ENCODE data around the gene OR6B2. TPM values are rescaled to one million over a fixed set of nuclear protein-coding genes. Genes with fewer than 3 reads are reported as not detected.
A peak's percentile ranks its signal among the peaks of the same experiment; 100 is the strongest.

OR6B2 gene
- polyA plus RNA-seq, 3 donors, result not detected

GRCh38 chr2:239997686-239998409 lies 32.4 kb downstream of the OR6B2 start:
- no peaks in the 10 kb centered on the region for H3K27me3 Mint-ChIP-seq (ENCODE audit: low read depth in 3 of 3)
- DNase-seq, result no peak
- no peak overlapping the region for H3K9ac ChIP-seq (ENCODE audit: insufficient read depth, low read length, poor library complexity, severe bottlenecking)
- intact Hi-C loops (cut with micrococcal nuclease), result loop anchor here in 1 of 2 donors (10.0 kb wide), 1 partner anchor 173 kb away; no protein-coding TSS in a partner anchor
- H3K36me3 ChIP-seq (replicated peaks in 1 of 2; ENCODE audit: control insufficient read depth in 1 of 2, insufficient read depth in 2 of 2, low read length in 2 of 2), result peaks cover 61 to 91% of the 10 kb centered on the region in 2 donors
- no peaks in the 10 kb centered on the region for H3K79me2 ChIP-seq (ENCODE audit: insufficient read depth, low read length)
- no peak overlapping the region for H2AFZ ChIP-seq (ENCODE audit: insufficient read depth, low read depth, low read length, poor library complexity, severe bottlenecking)
- peaks cover 81 to 88% of the 10 kb centered on the region in 2 donors for H3K36me3 Mint-ChIP-seq
- TF ChIP-seq CTCF (IDR thresholded peaks at IDR 0.05), result no peak
- no peaks in the 10 kb centered on the region for H3K9me3 Mint-ChIP-seq
- no peaks in the 10 kb centered on the region for H4K20me1 ChIP-seq (ENCODE audit: insufficient read depth, low read length)
- H3K4me2 ChIP-seq (replicated peaks; ENCODE audit: extremely low read depth, low read length, poor library complexity, severe bottlenecking), result no peak overlapping the region
- H3K4me3 ChIP-seq (replicated peaks in 1 of 3; ENCODE audit: low read depth in 2 of 3, low read length in 3 of 3), result no peak overlapping the region
- no peak overlapping the region for H3K4me3 Mint-ChIP-seq
- H3K27me3 ChIP-seq (ENCODE audit: control insufficient read depth in 2 of 2, insufficient read depth in 2 of 2, low read length in 2 of 2), result no peaks in the 10 kb centered on the region
- H3K27ac Mint-ChIP-seq, result peak overlapping the region in 2 of 7 donors; percentile 13 to 73
- H3K4me1 ChIP-seq (ENCODE audit: control insufficient read depth in 1 of 2, insufficient read depth in 2 of 2, low read length in 2 of 2), result no peaks in the 10 kb centered on the region
- no peak overlapping the region for H3K27ac ChIP-seq (ENCODE audit: low read depth in 1 of 2, low read length in 2 of 2)
- no peaks in the 10 kb centered on the region for H3K9me3 ChIP-seq (replicated peaks in 1 of 2; ENCODE audit: control insufficient read depth in 1 of 2, insufficient read depth in 1 of 2, low read length in 2 of 2)
- WGBS (ENCODE audit: insufficient coverage), result 92% methylated on average over 6 of the region's 9 CpGs
- H3K4me1 Mint-ChIP-seq, result no peaks in the 10 kb centered on the region

- TF ChIP-seq CTCF (IDR thresholded peaks at IDR 0.05), result no peak
- intact Hi-C loops (cut with micrococcal nuclease), result loop anchor here (5.0 to 10.0 kb wide), 5 partner anchors 47 to 957 kb away; no protein-coding TSS in a partner anchor
- Histone ChIP-seq H2AFZ (ENCODE audit: insufficient read depth, low read depth, low read length, poor library complexity, severe bottlenecking) (no peak overlapping the region), H3K27ac (ENCODE audit: low read depth in 1 of 2, low read length in 2 of 2) (no peak overlapping the region), H4K20me1 (ENCODE audit: insufficient read depth, low read length) (no peaks in the 10 kb centered on the region), H3K36me3 (replicated peaks in 1 of 2; ENCODE audit: control insufficient read depth in 1 of 2, insufficient read depth in 2 of 2, low read length in 2 of 2) (peaks cover 52 to 85% of the 10 kb centered on the region in 2 donors), H3K4me1 (ENCODE audit: control insufficient read depth in 1 of 2, insufficient read depth in 2 of 2, low read length in 2 of 2) (no peaks in the 10 kb centered on the region), H3K9me3 (replicated peaks in 1 of 2; ENCODE audit: control insufficient read depth in 1 of 2, insufficient read depth in 1 of 2, low read length in 2 of 2) (no peaks in the 10 kb centered on the region), H3K9ac (ENCODE audit: insufficient read depth, low read length, poor library complexity, severe bottlenecking) (no peak overlapping the region), H3K4me3 (replicated peaks in 1 of 3; ENCODE audit: low read depth in 2 of 3, low read length in 3 of 3) (no peak overlapping the region), H3K4me2 (replicated peaks; ENCODE audit: extremely low read depth, low read length, poor library complexity, severe bottlenecking) (no peak overlapping the region), H3K27me3 (ENCODE audit: control insufficient read depth in 2 of 2, insufficient read depth in 2 of 2, low read length in 2 of 2) (no peaks in the 10 kb centered on the region), H3K79me2 (ENCODE audit: insufficient read depth, low read length) (no peaks in the 10 kb centered on the region)
- H3K27me3 Mint-ChIP-seq (ENCODE audit: low read depth in 3 of 3), result no peaks in the 10 kb centered on the region
- no peak overlapping the region for H3K4me3 Mint-ChIP-seq
- DNase-seq, result no peak
- no peaks in the 10 kb centered on the region for H3K9me3 Mint-ChIP-seq
- H3K4me1 Mint-ChIP-seq, result no peaks in the 10 kb centered on the region
- H3K27ac Mint-ChIP-seq, result peak overlapping the region in 1 of 7 donors; percentile 72
- peaks cover 74 to 79% of the 10 kb centered on the region in 2 donors for H3K36me3 Mint-ChIP-seq
- WGBS (ENCODE audit: insufficient coverage), result 98% methylated on average over 6 of the region's 6 CpGs
These were observed 36.1 kb downstream of the OR6B2 start for GRCh38 chr2:239994086-239994485.
